Coronary artery (tissue), 2 donors: ENCODE measurements around the gene NDOR1.

Experiments used
- DNase-seq: peaks from one replicate; pipeline ENCODE4 v3.0.0-alpha.2; 2017; ENCODE audit warnings: low spot score
- H3K27ac ChIP-seq, 2 donors: fragments of 200-600 bp; sonication (generic); one replicate each; pipeline ENCODE4 v1.5.1; 2016 to 2019
- H3K4me3 ChIP-seq: fragments of 200-600 bp; sonication (generic); 2 replicates; pipeline ENCODE4 v1.5.1; 2016; ENCODE audit warnings: mild to moderate bottlenecking, moderate library complexity
- CTCF ChIP-seq: fragments of 200-600 bp; sonication (generic); IDR thresholded peaks from one replicate; pipeline ENCODE4 v1.5.1; 2019; ENCODE audit warnings: antibody characterized with exemption

NDOR1 gene

DNA sequence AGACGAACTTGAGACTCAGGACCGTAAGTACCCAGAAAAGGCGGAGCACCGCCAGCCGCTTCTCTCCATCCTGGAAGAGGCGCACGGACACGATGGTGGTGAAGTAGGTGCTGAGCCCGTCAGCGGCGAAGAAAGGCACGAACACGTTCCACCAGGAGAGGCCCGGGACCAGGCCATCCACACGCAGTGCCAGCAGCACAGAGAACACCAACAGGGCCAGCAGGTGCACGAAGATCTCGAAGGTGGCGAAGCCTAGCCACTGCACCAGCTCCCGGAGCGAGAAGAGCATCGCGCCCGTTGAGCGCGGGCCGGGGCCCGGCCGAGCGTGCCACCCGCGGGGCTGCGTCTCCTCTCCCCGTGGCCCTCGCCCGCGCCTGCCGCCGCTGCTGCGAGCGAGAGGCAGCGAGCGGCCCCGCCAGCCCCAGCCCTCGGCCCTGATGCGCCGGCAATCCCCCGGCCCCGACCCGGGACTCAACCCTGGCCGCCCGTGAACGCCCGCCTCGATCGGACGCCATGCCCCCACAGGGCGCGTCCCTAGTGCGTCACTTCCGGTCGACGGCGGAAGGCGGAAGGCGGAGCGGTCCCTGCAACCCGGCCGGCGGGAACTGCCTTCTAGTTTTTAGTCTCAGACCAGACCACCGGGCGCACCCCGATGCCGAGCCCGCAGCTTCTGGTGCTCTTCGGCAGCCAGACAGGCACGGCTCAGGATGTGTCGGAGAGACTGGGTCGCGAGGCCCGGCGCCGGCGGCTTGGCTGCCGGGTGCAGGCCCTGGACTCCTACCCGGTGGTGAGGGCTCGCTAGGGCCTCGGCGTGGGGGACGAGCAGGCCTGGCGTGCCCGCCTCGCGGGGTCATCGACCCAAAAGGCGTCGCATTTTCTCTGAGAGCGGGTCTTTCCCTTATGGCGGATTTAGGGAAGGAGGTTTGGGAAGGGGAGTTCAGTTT is at the start of gene NDOR1, which contains the start of gene TMEM203:
Gene NDOR1 (plus strand): TSS at position 575 of the 944 bp plus-strand sequence. CDS start 78 bp downstream, at position 653.
Gene TMEM203 (minus strand): TSS at position 523 of the 944 bp plus-strand sequence. CDS start 234 bp downstream, at position 289.
- Histone ChIP-seq H3K4me3 (peak within 1 kb of the TSS; percentile 95), H3K27ac (peak within 1 kb of the TSS; percentile 72 to 85)
- DNase-seq: peak; percentile 91
- TF ChIP-seq CTCF: no peak

DNA sequence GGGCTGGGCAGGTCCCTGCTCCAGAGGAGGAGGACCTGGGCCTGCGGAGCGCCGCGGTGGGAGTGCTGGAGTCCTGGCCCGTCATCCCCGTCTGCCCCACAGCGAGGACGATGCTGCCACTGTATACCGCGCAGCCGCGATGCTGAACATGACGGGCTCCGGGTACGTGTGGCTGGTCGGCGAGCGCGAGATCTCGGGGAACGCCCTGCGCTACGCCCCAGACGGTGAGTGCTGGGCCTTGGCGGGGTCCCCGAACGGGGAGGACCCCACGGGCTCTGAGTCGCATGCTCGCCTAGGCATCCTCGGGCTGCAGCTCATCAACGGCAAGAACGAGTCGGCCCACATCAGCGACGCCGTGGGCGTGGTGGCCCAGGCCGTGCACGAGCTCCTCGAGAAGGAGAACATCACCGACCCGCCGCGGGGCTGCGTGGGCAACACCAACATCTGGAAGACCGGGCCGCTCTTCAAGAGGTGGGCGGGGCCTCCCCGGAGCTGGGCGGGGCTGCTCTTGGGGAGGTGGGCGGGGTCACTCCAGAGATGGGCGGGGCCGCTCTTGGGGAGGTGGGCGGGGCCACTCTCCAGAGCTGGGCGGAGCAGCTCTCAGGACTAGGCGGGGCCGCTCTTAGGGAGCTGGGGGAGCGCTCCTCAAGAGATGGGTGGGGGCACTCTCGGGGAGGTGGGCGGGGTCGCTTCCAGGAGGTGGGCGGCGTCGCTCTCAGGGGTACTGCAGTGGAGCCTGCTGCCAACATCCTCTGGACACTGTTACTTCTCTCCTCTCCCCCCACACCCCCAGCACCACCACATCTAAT is 48.7 kb upstream of the NDOR1 start:
- Histone ChIP-seq H3K27ac (no peak overlapping the region), H3K4me3 (peak overlapping the region; percentile 59)
- no peak for DNase-seq
- no peak for TF ChIP-seq CTCF

- DNase-seq: no peak
- TF ChIP-seq CTCF: no peak
- H3K27ac ChIP-seq: no peak overlapping the region
- H3K4me3 ChIP-seq: no peak overlapping the region
Measured at GRCh38 chr9:137157618-137158415, 47.7 kb upstream of the NDOR1 start.

- no peak for DNase-seq
- Histone ChIP-seq H3K4me3 (no peak overlapping the region), H3K27ac (no peak overlapping the region)
- no peak for TF ChIP-seq CTCF
Measured at GRCh38 chr9:137158625-137159024, 46.9 kb upstream of the NDOR1 start.

GRCh38 chr9:137159105-137160053 is 46.1 kb upstream of the NDOR1 start:
- Histone ChIP-seq H3K27ac (no peak overlapping the region), H3K4me3 (no peak overlapping the region)
- no peak for DNase-seq
- TF ChIP-seq CTCF: no peak

DNA sequence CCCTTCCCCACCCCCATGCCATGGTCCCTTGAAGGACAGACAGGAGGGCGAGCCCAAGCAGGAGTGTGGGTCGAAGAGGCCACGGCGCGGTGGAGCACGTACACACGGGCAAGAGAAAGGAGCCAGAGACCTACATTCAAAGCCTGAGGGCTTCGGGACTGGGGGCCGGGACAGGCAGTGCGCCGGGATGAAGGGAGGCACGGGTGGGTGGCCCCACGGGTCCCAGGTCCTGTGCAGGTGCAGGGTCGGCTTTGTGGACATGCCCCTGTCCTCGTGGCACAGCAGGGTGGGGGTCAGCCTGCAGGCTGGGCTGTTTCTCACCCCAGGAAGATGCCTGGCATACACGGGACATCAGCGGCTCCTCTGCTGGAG is 45.5 kb upstream of the NDOR1 start:
- TF ChIP-seq CTCF: no peak
- no peak for DNase-seq
- Histone ChIP-seq H3K4me3 (no peak overlapping the region), H3K27ac (no peak overlapping the region)
